Mesendoderm (in vitro differentiated cells): Measurements from ENCODE around the gene RBP3.

Experiments
- DNase-seq: peaks from one replicate; pipeline ENCODE4 v3.0.0; 2013
- H2AK5ac ChIP-seq: 2 replicates; pipeline ENCODE4 v1.6.1; 2013; ENCODE audit warnings: low read length, inconsistent platforms
- H2BK120ac ChIP-seq: 2 replicates; pipeline ENCODE4 v1.6.1; 2013; ENCODE audit warnings: low read depth, mild to moderate bottlenecking, low read length, moderate library complexity, mixed read lengths
- H2BK15ac ChIP-seq: replicated peaks from 2 replicates; pipeline ENCODE4 v1.6.1; 2013; ENCODE audit warnings: low read depth, mild to moderate bottlenecking, moderate library complexity
- H2BK5ac ChIP-seq: 2 replicates; pipeline ENCODE4 v1.6.1; 2013; ENCODE audit warnings: low read length, inconsistent platforms
- H3K18ac ChIP-seq: 2 replicates; pipeline ENCODE4 v1.6.1; 2013; ENCODE audit warnings: mild to moderate bottlenecking, low read length, mixed read lengths
- H3K23ac ChIP-seq: one replicate; pipeline ENCODE4 v1.6.1; 2013; ENCODE audit warnings: low read length
- H3K27ac ChIP-seq: 2 replicates; pipeline ENCODE4 v1.5.1; 2013; ENCODE audit warnings: low read depth, mild to moderate bottlenecking, inconsistent platforms, low read length, moderate library complexity
- H3K27me3 ChIP-seq: 2 replicates; pipeline ENCODE4 v1.6.1; 2013; ENCODE audit warnings: low read length, control low read depth, mild to moderate bottlenecking, inconsistent platforms; ENCODE audit not compliant: insufficient read depth, poor library complexity
- H3K36me3 ChIP-seq: 2 replicates; pipeline ENCODE4 v1.6.1; 2013; ENCODE audit warnings: low read length, inconsistent platforms; ENCODE audit not compliant: control insufficient read depth, insufficient read depth
- H3K4ac ChIP-seq: one replicate; pipeline ENCODE4 v1.6.1; 2013; ENCODE audit warnings: low read depth, mild to moderate bottlenecking, low read length, moderate library complexity
- H3K4me1 ChIP-seq: 2 replicates; pipeline ENCODE4 v1.6.1; 2013; ENCODE audit warnings: low read depth, low read length, inconsistent platforms; ENCODE audit not compliant: control insufficient read depth
- H3K4me2 ChIP-seq: 2 replicates; pipeline ENCODE4 v1.6.1; 2013; ENCODE audit warnings: low read length
- H3K4me3 ChIP-seq: 2 replicates; pipeline ENCODE4 v1.5.1; 2013; ENCODE audit warnings: mild to moderate bottlenecking, low read length
- H3K56ac ChIP-seq: one replicate; pipeline ENCODE4 v1.6.1; 2013; ENCODE audit warnings: low read length
- H3K79me1 ChIP-seq: 2 replicates; pipeline ENCODE4 v1.6.1; 2013; ENCODE audit warnings: low read length, inconsistent platforms
- H3K79me2 ChIP-seq: 2 replicates; pipeline ENCODE4 v1.6.1; 2013; ENCODE audit warnings: mild to moderate bottlenecking, low read length; ENCODE audit not compliant: control insufficient read depth, insufficient read depth
- H3K9ac ChIP-seq: 2 replicates; pipeline ENCODE4 v1.6.1; 2013; ENCODE audit warnings: low read length, inconsistent platforms
- H4K5ac ChIP-seq: one replicate; pipeline ENCODE4 v1.6.1; 2013; ENCODE audit warnings: low read length
- H4K8ac ChIP-seq: one replicate; pipeline ENCODE4 v1.6.1; 2013; ENCODE audit warnings: low read depth, mild to moderate bottlenecking, control low read depth, low read length, moderate library complexity
- WGBS: extraction: QIAGEN DNeasy Blood & Tissue Kit; methylation state at CpG from one replicate; pipeline ENCODE4 v1.1.7; 2013; ENCODE audit warnings: low lambda C conversion rate, missing lambda C conversion rate; ENCODE audit not compliant: insufficient coverage; ENCODE audit errors: extremely low coverage; 5-methylcytosine and 5-hydroxymethylcytosine counted together

Gene RBP3

DNA sequence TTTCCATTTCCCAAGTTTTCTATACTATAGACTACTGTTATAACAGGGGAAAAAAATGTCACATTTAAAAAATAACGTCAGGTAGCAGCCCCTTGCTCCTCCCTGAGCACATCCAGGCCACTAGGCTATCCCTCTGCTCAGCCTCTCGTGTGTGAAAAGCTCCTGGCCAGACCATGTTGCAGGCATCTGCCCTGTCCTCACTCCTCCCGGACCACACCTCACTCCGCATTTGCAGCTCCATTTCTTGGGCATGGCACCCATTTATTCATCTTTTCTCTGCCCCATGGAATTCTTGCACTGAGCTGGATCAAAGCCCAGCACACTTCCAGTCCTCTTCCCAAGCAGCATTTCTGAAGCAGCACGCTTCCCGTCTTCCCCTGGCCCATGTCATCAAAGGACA, 27.4 kb upstream of the RBP3 start:
- Histone ChIP-seq H3K79me2 (no peaks in the 10 kb centered on the region), H3K27ac (no peak overlapping the region), H3K4me3 (no peak overlapping the region), H3K4me1 (no peaks in the 10 kb centered on the region), H4K8ac (no peak overlapping the region), H4K5ac (no peak overlapping the region), H3K4ac (no peak overlapping the region), H2BK5ac (no peak overlapping the region), H2BK15ac (no peak overlapping the region), H3K23ac (no peak overlapping the region), H3K79me1 (no peaks in the 10 kb centered on the region), H3K4me2 (no peak overlapping the region), H3K27me3 (no peaks in the 10 kb centered on the region), H3K9ac (no peak overlapping the region), H3K56ac (no peak overlapping the region), H2AK5ac (no peak overlapping the region), H2BK120ac (no peak overlapping the region), H3K18ac (no peak overlapping the region), H3K36me3 (no peaks in the 10 kb centered on the region)
- WGBS: no CpG with 5 or more reads among the region's 6 CpGs
- DNase-seq: no peak

DNA sequence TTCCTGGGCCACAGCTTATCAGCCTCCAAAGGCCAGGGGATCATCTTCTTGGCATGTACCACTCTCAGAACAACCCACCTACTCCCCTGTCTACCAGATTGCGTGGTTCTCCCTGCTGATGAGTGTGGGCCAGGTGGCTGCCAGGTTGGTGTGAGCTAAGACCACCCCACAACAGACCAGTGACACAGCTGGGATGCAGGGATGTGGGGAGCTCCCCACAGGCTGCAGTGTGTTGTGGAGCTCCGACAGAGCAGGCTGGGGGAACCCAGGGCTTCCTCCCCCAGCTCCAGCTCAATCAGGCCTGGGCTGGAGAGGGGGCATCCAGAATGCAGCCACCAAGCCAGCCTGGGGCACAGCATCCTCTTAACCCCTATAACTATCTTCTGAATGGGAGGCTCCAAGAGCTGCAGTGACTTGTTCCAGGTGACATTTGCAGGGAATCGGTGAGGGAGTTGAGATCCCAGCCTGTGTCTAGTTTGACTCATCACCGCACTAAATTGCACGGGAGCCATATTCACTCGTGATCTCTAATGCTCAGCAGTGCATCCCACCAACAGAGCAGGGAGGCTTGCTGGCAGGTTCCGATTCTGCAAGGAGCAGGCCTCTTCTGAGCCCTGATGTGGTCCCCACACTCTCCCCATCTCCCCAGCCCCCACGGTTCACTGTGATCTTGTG, 26.5 kb upstream of the RBP3 start:
- no peak overlapping the region for H4K5ac ChIP-seq
- H3K4me2 ChIP-seq: no peak overlapping the region
- no peak overlapping the region for H2BK5ac ChIP-seq
- no CpG with 5 or more reads among the region's 8 CpGs for WGBS
- H3K4me3 ChIP-seq: no peak overlapping the region
- H2BK15ac ChIP-seq: no peak overlapping the region
- H3K36me3 ChIP-seq: no peaks in the 10 kb centered on the region
- no peak overlapping the region for H3K18ac ChIP-seq
- no peaks in the 10 kb centered on the region for H3K27me3 ChIP-seq
- no peak overlapping the region for H3K27ac ChIP-seq
- H4K8ac ChIP-seq: no peak overlapping the region
- no peak overlapping the region for H3K23ac ChIP-seq
- no peaks in the 10 kb centered on the region for H3K79me1 ChIP-seq
- DNase-seq: no peak
- H3K56ac ChIP-seq: no peak overlapping the region
- H3K79me2 ChIP-seq: no peaks in the 10 kb centered on the region
- no peak overlapping the region for H2AK5ac ChIP-seq
- H2BK120ac ChIP-seq: no peak overlapping the region
- no peak overlapping the region for H3K4ac ChIP-seq
- H3K4me1 ChIP-seq: no peaks in the 10 kb centered on the region
- no peak overlapping the region for H3K9ac ChIP-seq

DNA sequence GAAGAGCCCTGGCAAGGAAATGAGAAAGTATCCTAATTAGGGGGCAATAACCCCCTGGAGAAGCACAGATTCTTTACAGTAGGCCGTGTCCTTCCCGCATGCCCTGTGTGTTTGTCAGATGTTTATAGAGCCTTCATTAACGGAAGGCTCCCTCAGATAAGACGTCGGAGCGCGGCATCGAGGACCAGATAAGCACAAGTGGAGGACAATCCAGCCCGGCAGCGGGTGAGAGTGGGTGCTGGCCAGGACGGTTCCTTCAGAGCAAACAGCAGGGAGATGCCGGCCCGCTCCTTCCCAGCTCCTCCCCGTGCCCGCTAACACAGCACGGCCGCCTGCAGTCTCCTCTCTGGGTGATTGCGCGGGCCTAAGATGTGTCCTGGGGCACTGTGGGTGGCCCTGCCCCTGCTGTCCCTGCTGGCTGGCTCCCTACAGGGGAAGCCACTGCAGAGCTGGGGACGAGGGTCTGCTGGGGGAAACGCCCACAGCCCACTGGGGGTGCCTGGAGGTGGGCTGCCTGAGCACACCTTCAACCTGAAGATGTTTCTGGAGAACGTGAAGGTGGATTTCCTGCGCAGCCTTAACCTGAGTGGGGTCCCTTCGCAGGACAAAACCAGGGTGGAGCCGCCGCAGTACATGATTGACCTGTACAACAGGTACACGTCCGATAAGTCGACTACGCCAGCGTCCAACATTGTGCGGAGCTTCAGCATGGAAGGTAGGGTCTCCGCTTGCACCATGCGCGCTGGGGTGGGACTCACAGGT, 25.7 kb upstream of the RBP3 start, which contains the start of gene GDF2:
Gene GDF2, plus strand, starts transcription at position 155 of the 762 bp plus-strand sequence. Its CDS starts 215 bp downstream, at position 370.
- H3K27me3 ChIP-seq: no peaks in the 10 kb centered on the region
- H2BK5ac ChIP-seq: no peak within 1 kb of the TSS
- H4K8ac ChIP-seq: no peak within 1 kb of the TSS
- no peak within 1 kb of the TSS for H2AK5ac ChIP-seq
- H3K79me1 ChIP-seq: no peaks in the 10 kb centered on the region
- DNase-seq: no peak
- no CpG with 5 or more reads among the region's 35 CpGs for WGBS
- H2BK15ac ChIP-seq: no peak within 1 kb of the TSS
- no peaks in the 10 kb centered on the region for H3K79me2 ChIP-seq
- no peak within 1 kb of the TSS for H4K5ac ChIP-seq
- H2BK120ac ChIP-seq: no peak within 1 kb of the TSS
- H3K9ac ChIP-seq: no peak within 1 kb of the TSS
- no peak within 1 kb of the TSS for H3K4ac ChIP-seq
- H3K23ac ChIP-seq: no peak within 1 kb of the TSS
- no peaks in the 10 kb centered on the region for H3K4me1 ChIP-seq
- H3K56ac ChIP-seq: no peak within 1 kb of the TSS
- H3K4me3 ChIP-seq: no peak within 1 kb of the TSS
- no peaks in the 10 kb centered on the region for H3K36me3 ChIP-seq
- H3K27ac ChIP-seq: no peak within 1 kb of the TSS
- no peak within 1 kb of the TSS for H3K18ac ChIP-seq
- H3K4me2 ChIP-seq: no peak within 1 kb of the TSS

DNA sequence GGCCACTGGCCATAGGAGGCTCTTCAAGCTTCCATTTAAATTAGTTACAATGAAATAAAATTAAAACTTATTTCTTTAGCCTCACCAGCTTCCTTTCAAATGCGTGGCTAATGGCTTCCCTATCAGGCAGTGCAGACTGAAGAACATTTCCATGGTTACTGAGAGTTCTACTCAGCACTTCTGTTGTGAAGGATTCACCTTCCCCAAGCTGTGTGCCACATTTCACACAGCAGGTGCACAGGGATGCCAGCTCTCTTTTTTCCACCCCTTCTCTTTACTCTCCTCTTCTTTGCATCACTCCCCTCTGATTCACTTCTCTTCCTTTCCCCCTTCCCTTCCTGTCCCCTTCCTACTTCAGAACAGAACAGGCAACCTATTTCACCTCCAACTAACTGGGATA, 25.1 kb upstream of the RBP3 start:
- WGBS: no CpG with 5 or more reads among the region's 1 CpG
- Histone ChIP-seq H2BK5ac (no peak overlapping the region), H3K27me3 (no peaks in the 10 kb centered on the region), H3K23ac (no peak overlapping the region), H3K79me1 (no peaks in the 10 kb centered on the region), H3K4me2 (no peak overlapping the region), H3K18ac (no peak overlapping the region), H3K79me2 (no peaks in the 10 kb centered on the region), H3K4ac (no peak overlapping the region), H3K4me3 (no peak overlapping the region), H3K27ac (no peak overlapping the region), H3K56ac (no peak overlapping the region), H3K9ac (no peak overlapping the region), H2BK120ac (no peak overlapping the region), H2AK5ac (no peak overlapping the region), H3K4me1 (no peaks in the 10 kb centered on the region), H4K8ac (no peak overlapping the region), H4K5ac (no peak overlapping the region), H3K36me3 (no peaks in the 10 kb centered on the region), H2BK15ac (no peak overlapping the region)
- DNase-seq: no peak

DNA sequence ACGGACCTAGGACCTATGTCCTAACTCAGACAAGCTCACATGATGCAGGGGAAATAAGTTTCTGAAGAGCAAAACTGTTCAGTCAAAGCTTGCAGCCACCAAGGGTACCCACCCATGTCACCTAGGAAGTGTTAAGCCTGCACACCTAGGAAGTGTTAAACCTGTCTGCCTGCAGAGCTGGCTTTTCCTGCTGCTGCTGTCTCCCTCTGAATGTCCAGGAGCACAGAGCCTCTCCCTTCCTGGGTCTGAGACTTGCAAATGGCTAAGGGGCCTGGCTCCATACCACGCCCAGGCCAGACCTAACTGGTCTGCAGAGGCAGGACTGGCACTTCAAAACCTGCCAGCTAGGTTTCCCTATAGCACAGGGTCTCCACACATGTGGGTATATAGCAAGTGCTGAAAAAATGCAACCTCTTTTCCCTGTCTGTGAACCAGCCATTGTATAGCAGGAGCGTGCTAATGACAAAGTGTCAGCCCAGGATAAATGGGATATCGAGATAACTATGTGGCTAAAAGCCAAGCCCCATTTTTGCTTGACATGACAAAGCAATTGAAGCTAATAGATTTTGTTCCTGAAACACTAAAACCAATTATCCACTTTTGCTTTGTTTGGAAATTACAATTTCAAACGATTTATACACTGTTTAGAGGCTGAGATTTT, 24.4 kb upstream of the RBP3 start:
- Histone ChIP-seq H3K4ac (no peak overlapping the region), H3K4me3 (no peak overlapping the region), H2BK120ac (no peak overlapping the region), H2BK5ac (no peak overlapping the region), H2AK5ac (no peak overlapping the region), H3K9ac (no peak overlapping the region), H3K4me1 (no peaks in the 10 kb centered on the region), H4K5ac (no peak overlapping the region), H3K4me2 (no peak overlapping the region), H2BK15ac (no peak overlapping the region), H4K8ac (no peak overlapping the region), H3K27ac (no peak overlapping the region), H3K18ac (no peak overlapping the region), H3K27me3 (no peaks in the 10 kb centered on the region), H3K36me3 (no peaks in the 10 kb centered on the region), H3K56ac (no peak overlapping the region), H3K79me1 (no peaks in the 10 kb centered on the region), H3K79me2 (no peaks in the 10 kb centered on the region), H3K23ac (no peak overlapping the region)
- DNase-seq: no peak
- WGBS: no CpG with 5 or more reads among the region's 5 CpGs
